HG02678 (cell line): ENCODE results near the gene ATP9B.
"Not testable (repeated sequence)": the region's sequence is repeated elsewhere in the genome, so short reads cannot be mapped to it uniquely, and the experiment has no call there.

ENCODE experiments used
- ATAC-seq: cut with Tn5 transposase; IDR thresholded peaks from one replicate; pipeline ENCODE4 v1.9.1; 2021; ENCODE audit warnings: mild to moderate bottlenecking, moderate library complexity; ENCODE audit not compliant: unreplicated experiment

Gene ATP9B

GRCh38 chr18:79070486-79070885 is 1.3 kb downstream of the ATP9B start:
- ATAC-seq, result no peak

GRCh38 chr18:79071037-79071436 is 1.8 kb downstream of the ATP9B start:
- ATAC-seq, result no peak

- no peak for ATAC-seq
Observed at GRCh38 chr18:79071503-79072210, 2.5 kb downstream of the ATP9B start.

GRCh38 chr18:79072655-79073054 is 3.5 kb downstream of the ATP9B start:
- not testable (repeated sequence) for ATAC-seq

GRCh38 chr18:79077181-79077580 is 8.0 kb downstream of the ATP9B start:
- no peak for ATAC-seq

- not testable (repeated sequence) for ATAC-seq
Observed at GRCh38 chr18:79078791-79079190, 9.6 kb downstream of the ATP9B start.

- no peak for ATAC-seq
Observed at GRCh38 chr18:79092874-79093273, 23.7 kb downstream of the ATP9B start.

GRCh38 chr18:79093986-79094385 is 24.8 kb downstream of the ATP9B start:
- no peak for ATAC-seq

- no peak for ATAC-seq
Observed at GRCh38 chr18:79095216-79095615, 26.0 kb downstream of the ATP9B start.

GRCh38 chr18:79100944-79101343 is 31.8 kb downstream of the ATP9B start:
- no peak for ATAC-seq

GRCh38 chr18:79102886-79103285 is 33.7 kb downstream of the ATP9B start:
- ATAC-seq, result no peak

- ATAC-seq, result no peak
Observed at GRCh38 chr18:79104137-79104536, 34.9 kb downstream of the ATP9B start.

- no peak for ATAC-seq
Observed at GRCh38 chr18:79105455-79105854, 36.3 kb downstream of the ATP9B start.

- ATAC-seq, result no peak
Observed at GRCh38 chr18:79106084-79106483, 36.9 kb downstream of the ATP9B start.

- ATAC-seq, result no peak
Observed at GRCh38 chr18:79107886-79108285, 38.7 kb downstream of the ATP9B start.

- no peak for ATAC-seq
Observed at GRCh38 chr18:79108549-79109215, 39.5 kb downstream of the ATP9B start.

- no peak for ATAC-seq
Observed at GRCh38 chr18:79111483-79111882, 42.3 kb downstream of the ATP9B start.

- no peak for ATAC-seq
Observed at GRCh38 chr18:79117385-79117784, 48.2 kb downstream of the ATP9B start.

GRCh38 chr18:79117788-79118187 is 48.6 kb downstream of the ATP9B start:
- no peak for ATAC-seq

- ATAC-seq, result no peak
Observed at GRCh38 chr18:79118797-79119196, 49.6 kb downstream of the ATP9B start.

GRCh38 chr18:79121746-79122474 is 52.7 kb downstream of the ATP9B start:
- no peak for ATAC-seq

GRCh38 chr18:79123948-79124347 is 54.8 kb downstream of the ATP9B start:
- no peak for ATAC-seq
